ENCODE data around the gene CDC42BPB.

CDC42BPB gene

DNA sequence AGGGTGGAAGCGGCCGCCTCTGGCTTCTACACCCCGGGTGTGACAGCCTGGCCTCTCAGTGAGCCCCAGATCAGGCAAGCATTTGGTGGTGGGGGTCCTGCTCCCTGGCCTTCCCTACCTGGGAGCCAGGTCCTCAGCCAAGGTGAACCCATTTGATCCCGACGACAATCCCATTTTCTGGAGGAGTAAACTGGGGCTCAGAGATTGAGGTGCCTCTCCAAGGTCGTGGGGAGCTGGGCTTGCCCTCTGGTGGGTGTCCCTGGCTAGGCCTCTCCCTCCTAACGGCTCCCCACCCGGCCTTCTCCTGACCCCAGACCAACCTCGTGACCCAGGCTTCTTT lies 34.5 kb upstream of the CDC42BPB start:
- TF ChIP-seq, protein P1, sequence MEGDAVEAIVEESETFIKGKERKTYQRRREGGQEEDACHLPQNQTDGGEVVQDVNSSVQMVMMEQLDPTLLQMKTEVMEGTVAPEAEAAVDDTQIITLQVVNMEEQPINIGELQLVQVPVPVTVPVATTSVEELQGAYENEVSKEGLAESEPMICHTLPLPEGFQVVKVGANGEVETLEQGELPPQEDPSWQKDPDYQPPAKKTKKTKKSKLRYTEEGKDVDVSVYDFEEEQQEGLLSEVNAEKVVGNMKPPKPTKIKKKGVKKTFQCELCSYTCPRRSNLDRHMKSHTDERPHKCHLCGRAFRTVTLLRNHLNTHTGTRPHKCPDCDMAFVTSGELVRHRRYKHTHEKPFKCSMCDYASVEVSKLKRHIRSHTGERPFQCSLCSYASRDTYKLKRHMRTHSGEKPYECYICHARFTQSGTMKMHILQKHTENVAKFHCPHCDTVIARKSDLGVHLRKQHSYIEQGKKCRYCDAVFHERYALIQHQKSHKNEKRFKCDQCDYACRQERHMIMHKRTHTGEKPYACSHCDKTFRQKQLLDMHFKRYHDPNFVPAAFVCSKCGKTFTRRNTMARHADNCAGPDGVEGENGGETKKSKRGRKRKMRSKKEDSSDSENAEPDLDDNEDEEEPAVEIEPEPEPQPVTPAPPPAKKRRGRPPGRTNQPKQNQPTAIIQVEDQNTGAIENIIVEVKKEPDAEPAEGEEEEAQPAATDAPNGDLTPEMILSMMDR (IDR thresholded peaks at IDR 0.05; ENCODE audit: insufficient read depth, low read depth, low read length, missing control alignments) = no peak
- DNase-seq (ENCODE audit: low read depth) = no peak
- H3K4me3 ChIP-seq (ENCODE audit: low read length) = no peak overlapping the region

DNA sequence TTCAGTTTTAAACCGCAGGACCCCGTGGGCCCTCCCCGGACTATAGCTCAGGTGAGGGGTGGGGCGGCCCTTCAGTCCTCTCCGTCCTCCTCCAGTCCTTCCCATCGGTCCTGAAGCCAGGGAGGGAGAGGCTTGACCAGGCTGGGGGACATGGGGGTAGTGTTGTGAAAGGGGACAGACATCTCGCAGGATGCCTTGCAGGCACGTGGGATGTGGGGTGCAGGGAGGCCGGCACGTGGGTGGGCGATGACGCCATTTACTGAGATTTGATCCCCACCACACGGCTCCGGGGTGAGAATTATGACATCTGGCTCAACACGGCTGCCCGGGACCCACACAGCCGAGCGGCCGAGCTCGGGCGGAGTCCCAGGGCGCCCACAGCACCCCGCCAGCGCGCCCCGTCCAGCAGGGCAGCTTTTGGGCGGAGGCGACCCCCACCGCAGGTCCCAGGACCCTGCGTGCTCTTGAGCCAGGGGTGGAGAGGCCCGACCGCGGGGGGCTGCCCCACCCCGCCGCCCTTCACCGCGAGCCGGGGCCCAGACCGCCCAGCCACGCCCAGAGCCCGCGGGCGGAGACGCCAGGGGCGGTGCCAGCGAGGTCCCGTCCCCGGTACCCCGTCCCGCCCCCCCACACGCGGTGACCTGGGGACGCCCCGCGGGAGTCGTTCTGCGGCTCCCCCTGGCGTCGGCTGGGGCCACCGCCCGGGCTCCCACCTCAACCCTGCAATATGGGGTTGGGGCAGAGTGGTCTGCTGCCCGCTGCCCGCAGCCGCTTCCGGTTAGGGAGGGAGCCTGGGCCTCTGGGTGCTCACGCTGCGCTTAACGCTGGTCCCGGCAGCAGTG lies 33.9 kb upstream of the CDC42BPB start:
- H3K4me3 ChIP-seq (ENCODE audit: low read length) = no peak overlapping the region
- peak; percentile 18 for DNase-seq (ENCODE audit: low read depth)
- TF ChIP-seq, protein P1 (IDR thresholded peaks at IDR 0.05; ENCODE audit: insufficient read depth, low read depth, low read length, missing control alignments) = peak; percentile 17

DNA sequence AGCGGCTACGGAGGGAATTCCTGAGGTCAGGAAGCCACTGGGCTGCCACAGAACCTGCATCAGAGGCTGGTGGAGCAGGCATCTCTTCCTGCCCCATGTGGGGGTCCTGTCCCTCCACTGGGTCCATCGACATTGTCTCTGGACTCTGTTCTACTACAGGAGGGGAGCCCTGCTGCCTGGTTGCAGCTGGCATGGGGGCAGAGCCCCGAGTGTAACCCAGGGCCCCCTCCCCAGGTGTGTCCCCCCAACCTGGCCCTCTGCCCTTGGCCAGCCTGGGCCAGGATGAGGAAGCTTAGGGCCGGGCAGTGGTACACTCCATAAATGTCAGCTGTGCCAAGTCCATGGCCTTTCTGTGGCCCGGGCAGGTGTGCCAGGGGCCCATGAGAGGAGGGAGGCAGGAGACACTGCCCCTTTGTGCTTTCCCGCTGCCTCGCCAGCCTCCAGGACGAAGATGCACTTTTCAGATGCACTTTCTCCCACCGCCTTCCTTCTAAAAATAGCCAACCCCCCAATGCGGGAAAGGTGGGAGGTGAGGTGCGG lies 33.2 kb upstream of the CDC42BPB start:
- no peak for DNase-seq (ENCODE audit: low read depth)
- TF ChIP-seq, protein P1 (IDR thresholded peaks at IDR 0.05; ENCODE audit: insufficient read depth, low read depth, low read length, missing control alignments) = no peak
- H3K4me3 ChIP-seq (ENCODE audit: low read length) = no peak overlapping the region

DNA sequence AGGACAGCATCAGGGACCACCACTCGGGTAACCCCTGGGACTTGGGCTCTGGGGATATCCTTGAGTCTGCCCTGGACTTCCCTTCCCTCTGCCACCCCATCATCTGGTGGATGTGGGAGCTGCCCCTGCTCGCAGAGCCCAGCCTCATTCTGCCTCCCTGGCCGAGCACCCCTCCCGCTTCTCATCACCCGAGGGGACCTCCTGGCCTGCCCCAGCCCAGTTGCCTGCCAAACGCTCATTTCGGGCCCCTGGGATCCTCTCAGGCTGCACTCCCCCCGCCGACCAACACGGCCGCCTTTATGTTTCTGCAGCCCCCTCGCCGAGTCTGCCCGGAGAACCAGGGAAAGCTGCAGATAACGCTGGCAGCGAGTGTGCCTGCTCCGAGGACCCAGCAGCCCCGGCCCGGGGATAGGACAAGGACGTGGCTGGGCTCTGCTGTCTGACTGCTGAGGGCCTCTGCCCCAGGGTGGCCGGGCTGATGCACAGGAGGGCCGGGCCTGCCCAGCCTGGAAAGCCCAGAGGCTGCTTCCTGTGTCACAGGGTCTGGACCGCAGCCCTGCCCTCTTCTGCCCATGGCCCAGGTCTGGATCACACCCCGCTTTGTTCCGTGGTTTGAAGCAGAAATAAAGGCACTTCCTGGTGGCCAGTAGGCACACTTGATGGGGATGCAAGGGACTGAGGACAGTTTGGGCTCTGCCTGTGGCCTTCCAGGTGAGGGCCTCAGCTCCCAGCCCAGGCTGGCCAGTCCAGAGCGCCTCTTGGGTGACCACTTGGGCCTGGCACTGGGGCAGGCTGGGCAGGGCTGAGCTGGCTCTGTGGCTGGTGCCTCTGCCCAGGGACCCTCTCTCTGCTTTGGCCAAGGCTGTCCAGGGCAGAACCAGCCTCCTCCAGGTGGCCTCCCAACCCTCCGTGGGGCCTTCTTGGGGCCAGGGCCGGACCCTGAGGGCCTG lies 32.3 kb upstream of the CDC42BPB start:
- DNase-seq (ENCODE audit: low read depth) = no peak
- TF ChIP-seq, protein P1 (IDR thresholded peaks at IDR 0.05; ENCODE audit: insufficient read depth, low read depth, low read length, missing control alignments) = no peak
- no peak overlapping the region for H3K4me3 ChIP-seq (ENCODE audit: low read length)

DNA sequence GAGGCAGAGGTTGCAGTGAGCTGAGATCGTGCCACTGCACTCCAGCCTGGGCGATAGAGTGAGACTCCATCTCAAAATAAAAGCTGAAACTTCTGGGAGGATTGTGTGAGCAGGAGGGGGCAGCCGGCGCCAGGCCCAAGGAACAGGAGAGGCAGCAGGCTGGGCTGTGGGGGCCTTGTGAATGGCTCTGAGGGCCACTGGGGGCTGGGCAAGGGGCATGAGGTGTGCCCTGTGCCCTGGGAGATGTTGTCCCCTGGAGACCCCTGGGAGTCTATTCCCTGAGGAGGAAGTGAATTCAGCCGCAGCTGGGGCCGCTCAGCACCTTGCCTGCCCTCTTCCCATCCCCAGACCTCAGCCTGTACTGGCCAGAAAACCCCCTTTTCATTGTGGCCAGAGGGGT lies 31.6 kb upstream of the CDC42BPB start:
- TF ChIP-seq, protein P1 (IDR thresholded peaks at IDR 0.05; ENCODE audit: insufficient read depth, low read depth, low read length, missing control alignments) = no peak
- DNase-seq (ENCODE audit: low read depth) = no peak
- no peak overlapping the region for H3K4me3 ChIP-seq (ENCODE audit: low read length)

DNA sequence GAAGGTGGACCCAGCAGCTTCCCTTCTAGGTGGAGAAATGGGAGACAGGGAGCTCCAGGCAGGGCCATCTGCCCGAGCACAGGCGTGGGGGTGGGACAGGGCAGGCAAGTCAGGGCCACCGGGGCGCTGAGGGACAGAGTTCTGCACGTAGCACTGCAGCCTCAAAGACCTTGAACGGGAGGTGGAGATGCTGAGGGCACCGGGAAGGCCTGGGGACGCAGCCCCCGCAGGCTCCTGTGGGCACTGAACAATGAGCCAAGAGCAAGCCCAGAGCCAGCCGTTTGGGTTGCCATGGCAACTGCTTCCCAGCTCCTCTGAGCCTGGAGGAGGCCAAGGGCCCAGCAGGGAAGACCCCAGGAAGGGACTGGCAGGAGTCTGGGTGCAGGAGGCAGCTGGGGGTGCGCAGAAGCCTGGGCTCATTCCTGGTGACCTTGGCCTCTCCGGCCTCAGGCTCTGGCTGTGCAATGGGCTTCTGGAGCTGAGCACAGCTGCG lies 30.0 kb upstream of the CDC42BPB start:
- H3K4me3 ChIP-seq (ENCODE audit: low read length) = no peak overlapping the region
- TF ChIP-seq, protein P1 (IDR thresholded peaks at IDR 0.05; ENCODE audit: insufficient read depth, low read depth, low read length, missing control alignments) = no peak
- DNase-seq (ENCODE audit: low read depth) = no peak
